NCI-H2171 treated with DMSO at 0.1 percent for 48 hours (cell line): ENCODE results near the gene GABBR2.

Experiments
- DNase-seq: peaks from one replicate; lab custom pipeline; 2025; lab: John Stamatoyannopoulos, UW

Gene GABBR2

GRCh38 chr9:98569491-98569890 lies 139.2 kb downstream of the GABBR2 start:
- DNase-seq = no peak

GRCh38 chr9:98568909-98569469 lies 139.7 kb downstream of the GABBR2 start:
- DNase-seq = no peak

GRCh38 chr9:98568234-98568908 lies 140.4 kb downstream of the GABBR2 start:
- no peak for DNase-seq

GRCh38 chr9:98567540-98568233 lies 141.0 kb downstream of the GABBR2 start:
- no peak for DNase-seq

GRCh38 chr9:98565152-98566135 lies 143.3 kb downstream of the GABBR2 start:
- DNase-seq = no peak

- no peak for DNase-seq
These were observed 144.0 kb downstream of the GABBR2 start for GRCh38 chr9:98564714-98565113.

- no peak for DNase-seq
These were observed 144.7 kb downstream of the GABBR2 start for GRCh38 chr9:98563988-98564387.

GRCh38 chr9:98563212-98563907 lies 145.4 kb downstream of the GABBR2 start:
- DNase-seq = no peak

GRCh38 chr9:98559561-98559960 lies 149.2 kb downstream of the GABBR2 start:
- no peak for DNase-seq

- no peak for DNase-seq
These were observed 150.2 kb downstream of the GABBR2 start for GRCh38 chr9:98558575-98558974.

- no peak for DNase-seq
These were observed 152.2 kb downstream of the GABBR2 start for GRCh38 chr9:98556511-98556910.

GRCh38 chr9:98555651-98556465 lies 152.9 kb downstream of the GABBR2 start:
- DNase-seq = peak; percentile 16

- DNase-seq = no peak
These were observed 154.0 kb downstream of the GABBR2 start for GRCh38 chr9:98554752-98555151.

GRCh38 chr9:98552331-98552730 lies 156.4 kb downstream of the GABBR2 start:
- DNase-seq = no peak

GRCh38 chr9:98551511-98552286 lies 157.0 kb downstream of the GABBR2 start:
- DNase-seq = no peak

GRCh38 chr9:98550206-98550820 lies 158.4 kb downstream of the GABBR2 start:
- no peak for DNase-seq

GRCh38 chr9:98549401-98549800 lies 159.3 kb downstream of the GABBR2 start:
- no peak for DNase-seq

- no peak for DNase-seq
These were observed 161.1 kb downstream of the GABBR2 start for GRCh38 chr9:98547606-98548005.

GRCh38 chr9:98545021-98545420 lies 163.7 kb downstream of the GABBR2 start:
- no peak for DNase-seq
